OCI-LY3 (cell line): ENCODE results near the gene PITX2.

Source experiments
- H2AFZ ChIP-seq: fragments of 200-600, 300-600 bp; shearing (Covaris generic); 2 replicates; pipeline ENCODE4 v1.6.0; 2014; ENCODE audit warnings: antibody characterized with exemption, low read depth, low read length
- H3K27ac ChIP-seq: fragments of 200-600, 300-600 bp; sonication (generic); 2 replicates; pipeline ENCODE4 v1.5.1; 2014; ENCODE audit warnings: mild to moderate bottlenecking, low read length, moderate library complexity, mixed read lengths
- H3K27me3 ChIP-seq: fragments of 200-600, 300-600 bp; sonication (generic); 2 replicates; pipeline ENCODE4 v1.6.1; 2014; ENCODE audit warnings: low read depth, low read length, mixed read lengths
- H3K36me3 ChIP-seq: fragments of 200-600, 300-600 bp; sonication (generic); replicated peaks from 2 replicates; pipeline ENCODE3; 2014; ENCODE audit warnings: low read depth, low read length, mixed read lengths
- H3K4me1 ChIP-seq: fragments of 300-600, 200-600 bp; sonication (generic); 2 replicates; pipeline ENCODE4 v1.6.1; 2014; ENCODE audit warnings: low read length, mixed read lengths
- H3K4me2 ChIP-seq: fragments of 200-600, 300-600 bp; sonication (generic); 2 replicates; pipeline ENCODE4 v1.6.1; 2014; ENCODE audit warnings: low read length, mixed read lengths
- H3K4me3 ChIP-seq: fragments of 300-600, 200-600 bp; sonication (generic); 2 replicates; pipeline ENCODE4 v1.5.1; 2014; ENCODE audit warnings: antibody characterized with exemption, mild to moderate bottlenecking, low read length, moderate library complexity
- H3K79me2 ChIP-seq: fragments of 300-600, 200-600 bp; shearing (Covaris generic); 2 replicates; pipeline ENCODE4 v1.6.1; 2014; ENCODE audit warnings: mild to moderate bottlenecking, low read length, mixed read lengths
- H3K9ac ChIP-seq: fragments of 300-600, 200-600 bp; shearing (Covaris generic); 2 replicates; pipeline ENCODE4 v1.6.0; 2014; ENCODE audit warnings: mild to moderate bottlenecking, low read length, moderate library complexity
- H3K9me3 ChIP-seq: fragments of 200-600, 300-600 bp; shearing (Covaris generic); 2 replicates; pipeline ENCODE4 v1.6.1; 2014; ENCODE audit warnings: low read length, mixed read lengths; ENCODE audit not compliant: insufficient read depth
- H4K20me1 ChIP-seq: fragments of 200-600, 300-600 bp; sonication (generic); 2 replicates; pipeline ENCODE4 v1.6.1; 2016; ENCODE audit warnings: low read length, mixed read lengths; ENCODE audit not compliant: insufficient read depth
- EZH2phosphoT487 ChIP-seq: fragments of 200-600 bp; shearing (Covaris generic); IDR thresholded peaks from 2 replicates; pipeline ENCODE4 v1.6.1; 2018; ENCODE audit warnings: antibody characterized with exemption, mixed run types, low read depth
- TF ChIP-seq, protein P1 (sequence below): fragments of 200-600, 300-600 bp; sonication (generic); IDR thresholded peaks from 2 replicates; pipeline ENCODE4 v1.5.1; 2014; ENCODE audit warnings: antibody characterized with exemption, low read length, low read depth

The PITX2 gene

DNA sequence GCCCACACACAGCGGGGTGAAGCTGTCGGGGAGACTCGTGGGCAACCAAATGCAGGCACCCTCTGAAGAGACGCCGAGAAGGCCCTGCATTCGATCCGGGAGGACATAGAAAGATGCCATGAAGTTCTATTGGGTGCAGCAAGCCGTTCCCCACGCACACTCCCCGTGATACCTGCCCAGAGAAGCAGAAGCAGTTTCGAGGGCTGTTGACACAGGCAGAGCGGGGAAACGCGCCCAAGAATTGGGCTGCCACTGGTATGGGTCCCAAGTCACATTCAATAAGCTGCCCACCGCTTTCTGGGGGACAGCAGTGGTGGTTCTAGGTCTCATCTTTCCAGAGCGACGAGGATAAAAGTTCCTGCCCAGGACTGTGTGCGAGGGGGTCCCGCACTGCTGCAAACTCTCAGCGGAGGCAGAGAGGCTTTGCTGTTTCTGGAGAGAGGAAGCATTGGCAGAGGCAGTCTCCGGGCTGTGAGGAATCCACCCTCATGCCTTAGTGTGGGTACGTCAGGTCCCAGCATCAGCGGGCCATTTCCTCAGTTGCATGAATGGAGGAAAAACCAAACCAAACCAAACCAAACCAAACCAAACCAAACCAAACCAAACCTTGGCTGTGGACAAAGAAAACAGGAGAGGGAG lies 10.1 kb downstream of the PITX2 start:
- no peak for TF ChIP-seq EZH2phosphoT487
- TF ChIP-seq, protein P1, sequence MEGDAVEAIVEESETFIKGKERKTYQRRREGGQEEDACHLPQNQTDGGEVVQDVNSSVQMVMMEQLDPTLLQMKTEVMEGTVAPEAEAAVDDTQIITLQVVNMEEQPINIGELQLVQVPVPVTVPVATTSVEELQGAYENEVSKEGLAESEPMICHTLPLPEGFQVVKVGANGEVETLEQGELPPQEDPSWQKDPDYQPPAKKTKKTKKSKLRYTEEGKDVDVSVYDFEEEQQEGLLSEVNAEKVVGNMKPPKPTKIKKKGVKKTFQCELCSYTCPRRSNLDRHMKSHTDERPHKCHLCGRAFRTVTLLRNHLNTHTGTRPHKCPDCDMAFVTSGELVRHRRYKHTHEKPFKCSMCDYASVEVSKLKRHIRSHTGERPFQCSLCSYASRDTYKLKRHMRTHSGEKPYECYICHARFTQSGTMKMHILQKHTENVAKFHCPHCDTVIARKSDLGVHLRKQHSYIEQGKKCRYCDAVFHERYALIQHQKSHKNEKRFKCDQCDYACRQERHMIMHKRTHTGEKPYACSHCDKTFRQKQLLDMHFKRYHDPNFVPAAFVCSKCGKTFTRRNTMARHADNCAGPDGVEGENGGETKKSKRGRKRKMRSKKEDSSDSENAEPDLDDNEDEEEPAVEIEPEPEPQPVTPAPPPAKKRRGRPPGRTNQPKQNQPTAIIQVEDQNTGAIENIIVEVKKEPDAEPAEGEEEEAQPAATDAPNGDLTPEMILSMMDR: no peak
- Histone ChIP-seq H3K9ac (no peak overlapping the region), H2AFZ (no peak overlapping the region), H3K36me3 (no peaks in the 10 kb centered on the region), H3K27me3 (no peaks in the 10 kb centered on the region), H4K20me1 (no peaks in the 10 kb centered on the region), H3K9me3 (no peaks in the 10 kb centered on the region), H3K4me3 (no peak overlapping the region), H3K79me2 (no peaks in the 10 kb centered on the region), H3K4me1 (no peaks in the 10 kb centered on the region), H3K27ac (no peak overlapping the region), H3K4me2 (no peak overlapping the region)

GRCh38 chr4:110611968-110612447 lies 10.9 kb downstream of the PITX2 start:
- H3K79me2 ChIP-seq: no peaks in the 10 kb centered on the region
- no peak for TF ChIP-seq EZH2phosphoT487
- TF ChIP-seq, protein P1: no peak
- no peak overlapping the region for H3K4me3 ChIP-seq
- H3K27me3 ChIP-seq: no peaks in the 10 kb centered on the region
- H3K9ac ChIP-seq: no peak overlapping the region
- H3K4me2 ChIP-seq: no peak overlapping the region
- H4K20me1 ChIP-seq: no peaks in the 10 kb centered on the region
- no peak overlapping the region for H3K27ac ChIP-seq
- no peaks in the 10 kb centered on the region for H3K36me3 ChIP-seq
- H3K9me3 ChIP-seq: no peaks in the 10 kb centered on the region
- H2AFZ ChIP-seq: no peak overlapping the region
- no peaks in the 10 kb centered on the region for H3K4me1 ChIP-seq

GRCh38 chr4:110610940-110611831 lies 11.7 kb downstream of the PITX2 start:
- Histone ChIP-seq H3K27ac (no peak overlapping the region), H3K4me3 (no peak overlapping the region), H3K27me3 (no peaks in the 10 kb centered on the region)

GRCh38 chr4:110610620-110610939 lies 12.3 kb downstream of the PITX2 start:
- Histone ChIP-seq H3K4me1 (no peaks in the 10 kb centered on the region), H3K9ac (no peak overlapping the region), H3K79me2 (no peaks in the 10 kb centered on the region), H3K4me3 (no peak overlapping the region), H3K27me3 (no peaks in the 10 kb centered on the region), H2AFZ (no peak overlapping the region), H3K36me3 (no peaks in the 10 kb centered on the region), H3K27ac (no peak overlapping the region), H3K9me3 (no peaks in the 10 kb centered on the region), H3K4me2 (no peak overlapping the region), H4K20me1 (no peaks in the 10 kb centered on the region)
- TF ChIP-seq, protein P1: no peak
- no peak for TF ChIP-seq EZH2phosphoT487

More at GRCh38 chr4:110610940-110611831, 11.7 kb downstream of the PITX2 start:
- no peaks in the 10 kb centered on the region for H3K36me3 ChIP-seq
- H3K9me3 ChIP-seq: no peaks in the 10 kb centered on the region
- H3K9ac ChIP-seq: no peak overlapping the region
- TF ChIP-seq, protein P1: no peak
- TF ChIP-seq EZH2phosphoT487: no peak
- no peak overlapping the region for H2AFZ ChIP-seq
- H4K20me1 ChIP-seq: no peaks in the 10 kb centered on the region
- H3K4me1 ChIP-seq: no peaks in the 10 kb centered on the region
- no peak overlapping the region for H3K4me2 ChIP-seq
- H3K79me2 ChIP-seq: no peaks in the 10 kb centered on the region
